GM23338 (cell line): ENCODE data around the gene SLC9A2. TPM values are rescaled to one million over a fixed set of nuclear protein-coding genes. Genes with fewer than 3 reads are reported as not detected.

Experiments
- ATAC-seq: fragments of 200-7000 bp; cut with Tn5 transposase; 3 replicates; pipeline ENCODE4 v1.9.1; 2020
- DNase-seq: peaks from one replicate; pipeline ENCODE4 v3.0.0-alpha.2; 2015; ENCODE audit warnings: low spot score
- H2AFZ ChIP-seq: fragments of 200-600 bp; sonication (generic); 2 replicates; pipeline ENCODE4 v1.8.0; 2016; ENCODE audit warnings: antibody characterized with exemption, mild to moderate bottlenecking, moderate library complexity
- H3F3A ChIP-seq: fragments of 200-600 bp; sonication (generic); replicated peaks from 2 replicates; pipeline ENCODE4 v1.8.0; 2017; ENCODE audit warnings: antibody characterized with exemption, mixed run types, low read depth
- H3K27ac ChIP-seq: fragments of 200-600 bp; sonication (generic); 2 replicates; pipeline ENCODE4 v1.6.1; 2016; ENCODE audit warnings: low read depth
- H3K27me3 ChIP-seq: fragments of 200-600 bp; sonication (generic); 2 replicates; pipeline ENCODE4 v1.8.0; 2016; ENCODE audit warnings: mild to moderate bottlenecking, mixed run types, moderate library complexity; ENCODE audit not compliant: insufficient read depth
- H3K36me3 ChIP-seq: fragments of 200-600 bp; sonication (generic); 2 replicates; pipeline ENCODE4 v1.8.0; 2016; ENCODE audit warnings: mild to moderate bottlenecking; ENCODE audit not compliant: insufficient read depth
- H3K4me1 ChIP-seq: fragments of 200-600 bp; sonication (generic); 2 replicates; pipeline ENCODE4 v1.8.0; 2016; ENCODE audit warnings: mild to moderate bottlenecking, moderate library complexity; ENCODE audit not compliant: insufficient read depth
- H3K4me2 ChIP-seq: fragments of 200-600 bp; sonication (generic); 2 replicates; pipeline ENCODE4 v1.7.1; 2017; ENCODE audit warnings: mixed run types
- H3K4me3 ChIP-seq: fragments of 200-600 bp; sonication (generic); 2 replicates; pipeline ENCODE4 v1.6.1; 2016; ENCODE audit warnings: mixed run types
- H3K79me2 ChIP-seq: fragments of 200-600 bp; sonication (generic); replicated peaks from 2 replicates; pipeline ENCODE4 v1.8.0; 2017; ENCODE audit warnings: mild to moderate bottlenecking; ENCODE audit not compliant: insufficient read depth
- H3K9me2 ChIP-seq: fragments of 200-600 bp; sonication (generic); 2 replicates; pipeline ENCODE4 v1.8.0; 2017; ENCODE audit not compliant: insufficient read depth
- H4K20me1 ChIP-seq: fragments of 200-600 bp; sonication (generic); replicated peaks from 2 replicates; pipeline ENCODE4 v1.8.0; 2017; ENCODE audit warnings: mild to moderate bottlenecking; ENCODE audit not compliant: insufficient read depth
- H3K27ac Mint-ChIP-seq: 2 replicates; pipeline ENCODE4 v1.8.0; 2020; ENCODE audit warnings: inconsistent platforms, mild to moderate bottlenecking, moderate library complexity, mixed read lengths
- H3K27me3 Mint-ChIP-seq: 3 replicates; pipeline ENCODE4 v1.8.0; 2022; ENCODE audit warnings: low read depth, mild to moderate bottlenecking, moderate library complexity, mixed read lengths, inconsistent platforms; ENCODE audit not compliant: insufficient read depth, poor library complexity
- H3K36me3 Mint-ChIP-seq: 3 replicates; pipeline ENCODE4 v1.8.0; 2021; ENCODE audit warnings: low read depth, mild to moderate bottlenecking, inconsistent platforms, moderate library complexity, mixed read lengths
- H3K4me1 Mint-ChIP-seq: 3 replicates; pipeline ENCODE4 v1.8.0; 2020; ENCODE audit warnings: mild to moderate bottlenecking, inconsistent platforms, mixed read lengths
- H3K4me3 Mint-ChIP-seq: 3 replicates; pipeline ENCODE4 v1.8.0; 2021; ENCODE audit warnings: moderate library complexity, mild to moderate bottlenecking, inconsistent platforms, mixed read lengths
- H3K9me3 Mint-ChIP-seq: 3 replicates; pipeline ENCODE4 v1.8.0; 2020; ENCODE audit warnings: moderate library complexity, mild to moderate bottlenecking, inconsistent platforms, mixed read lengths
- CREB1 ChIP-seq: fragments of 250-450 bp; sonication (Bioruptor Pico); IDR thresholded peaks from 2 replicates; pipeline ENCODE4 v1.5.0; 2020; ENCODE audit warnings: low read depth, mild to moderate bottlenecking, moderate library complexity
- CTCF ChIP-seq, 2 experiments: fragments of 200-600 bp in 1 of 2; sonication (generic) in 1 of 2; conservative IDR thresholded peaks; 2 replicates each; pipeline versions ENCODE4 v1.5.1 to v1.6.1; 2016 to 2017; ENCODE audit warnings: antibody characterized with exemption in 2 of 2, low read depth in 2 of 2, mild to moderate bottlenecking in 2 of 2, moderate library complexity in 1 of 2
- ETS1 ChIP-seq: IDR thresholded peaks from 2 replicates; pipeline ENCODE4 v1.6.1; 2016; ENCODE audit warnings: antibody characterized with exemption
- EZH2 ChIP-seq: fragments of 200-600 bp; sonication (generic); IDR thresholded peaks from one replicate; pipeline ENCODE4 v1.8.0; 2017; ENCODE audit warnings: antibody characterized with exemption, mild to moderate bottlenecking, low read depth; ENCODE audit not compliant: unreplicated experiment
- JUNB ChIP-seq: IDR thresholded peaks from one replicate; pipeline ENCODE4 v1.6.1; 2016; ENCODE audit warnings: antibody characterized with exemption; ENCODE audit not compliant: unreplicated experiment
- STAT1 ChIP-seq: IDR thresholded peaks from one replicate; pipeline ENCODE4 v1.6.1; 2016; ENCODE audit warnings: antibody characterized with exemption; ENCODE audit not compliant: unreplicated experiment
- ZNF114 ChIP-seq: fragments of 250-450 bp; sonication (Bioruptor Pico); IDR thresholded peaks from 2 replicates; pipeline ENCODE4 v1.5.0; 2020; ENCODE audit warnings: mild to moderate bottlenecking, moderate library complexity
- ZNF331 ChIP-seq: fragments of 250-450 bp; sonication (Bioruptor Pico); IDR thresholded peaks from 2 replicates; pipeline ENCODE4 v1.5.0; 2020; ENCODE audit warnings: low read depth, mild to moderate bottlenecking, moderate library complexity
- ZNF462 ChIP-seq: fragments of 250-450 bp; sonication (Bioruptor Pico); IDR thresholded peaks from 2 replicates; pipeline ENCODE4 v1.5.0; 2020; ENCODE audit warnings: mild to moderate bottlenecking, moderate library complexity
- polyA plus RNA-seq: library from polyadenylated mRNA; unstranded; fragments of >200 nt; fragmentation: Nextera tagmentation; extraction: Ambion mirVana; gene quantifications from 2 replicates; pipeline ENCODE4 v1.2.1, GENCODE V29; 2016
- total RNA-seq: library from RNA; depleted of rRNA; stranded (reverse); fragments of >200 nt; shearing (Covaris generic); gene quantifications from 2 replicates; pipeline ENCODE4 v1.2.3, GENCODE V29; 2014
- TF ChIP-seq, protein P1 (sequence below): IDR thresholded peaks from one replicate; pipeline ENCODE4 v1.6.1; 2018; ENCODE audit warnings: antibody characterized with exemption; ENCODE audit not compliant: unreplicated experiment

The SLC9A2 gene
- total and polyA plus RNA-seq, 2 experiments from 2014 or later, result 0.03 to 0.24 TPM

DNA sequence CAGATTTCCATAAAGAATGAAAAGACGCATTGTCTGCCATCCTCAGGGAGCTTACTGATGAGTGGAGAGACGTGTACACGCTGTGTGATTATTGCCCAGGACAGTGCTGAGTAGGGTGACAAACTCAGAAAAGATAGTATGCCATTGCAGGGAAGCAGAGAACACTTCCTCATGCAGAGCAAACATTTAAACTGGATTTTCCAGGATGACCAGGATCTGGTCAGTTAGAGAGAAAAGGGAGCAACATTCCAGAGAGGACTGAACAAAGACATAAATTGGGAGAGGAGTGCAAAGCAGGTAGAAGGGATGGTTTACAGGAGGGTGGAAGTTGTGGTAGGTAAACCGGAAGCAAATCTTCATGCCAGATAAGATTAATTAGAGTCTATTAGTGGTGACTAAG lies 2.3 kb downstream of the SLC9A2 start:
- Mint-ChIP-seq H3K27me3 (peaks cover 36% of the 10 kb centered on the region), H3K4me3 (no peak overlapping the region), H3K4me1 (peaks cover 16% of the 10 kb centered on the region), H3K9me3 (peaks cover 3% of the 10 kb centered on the region; the same call in 2 of the 3 replicates), H3K27ac (no peak overlapping the region), H3K36me3 (peaks cover 3% of the 10 kb centered on the region; the same call in 1 of the 3 replicates)
- Histone ChIP-seq H3K4me3 (no peak overlapping the region), H4K20me1 (no peaks in the 10 kb centered on the region; the same call in 1 of the 2 replicates), H3K9me2 (no peaks in the 10 kb centered on the region), H3K4me2 (no peak overlapping the region), H3K27me3 (peaks cover 54% of the 10 kb centered on the region), H2AFZ (no peak overlapping the region), H3F3A (0 out of 2 replicates have a peak, but pooled peaks cover 5% of the 10 kb centered on the region), H3K36me3 (no peaks in the 10 kb centered on the region), H3K79me2 (no peaks in the 10 kb centered on the region), H3K27ac (no peak overlapping the region), H3K4me1 (peaks cover 8% of the 10 kb centered on the region)
- ATAC-seq, result no peak
- DNase-seq, result no peak
- TF ChIP-seq ZNF462 (CRISPR knock-in tag) (no peak), CREB1 (CRISPR knock-in tag) (no peak), JUNB (no peak), EZH2 (no peak), ZNF114 (no peak), ZNF331 (CRISPR knock-in tag) (no peak), CTCF (conservative IDR thresholded peaks at IDR 0.05; ENCODE audit: low read depth in 2 of 2) (no peak), ETS1 (no peak), STAT1 (no peak)
- TF ChIP-seq, protein P1, sequence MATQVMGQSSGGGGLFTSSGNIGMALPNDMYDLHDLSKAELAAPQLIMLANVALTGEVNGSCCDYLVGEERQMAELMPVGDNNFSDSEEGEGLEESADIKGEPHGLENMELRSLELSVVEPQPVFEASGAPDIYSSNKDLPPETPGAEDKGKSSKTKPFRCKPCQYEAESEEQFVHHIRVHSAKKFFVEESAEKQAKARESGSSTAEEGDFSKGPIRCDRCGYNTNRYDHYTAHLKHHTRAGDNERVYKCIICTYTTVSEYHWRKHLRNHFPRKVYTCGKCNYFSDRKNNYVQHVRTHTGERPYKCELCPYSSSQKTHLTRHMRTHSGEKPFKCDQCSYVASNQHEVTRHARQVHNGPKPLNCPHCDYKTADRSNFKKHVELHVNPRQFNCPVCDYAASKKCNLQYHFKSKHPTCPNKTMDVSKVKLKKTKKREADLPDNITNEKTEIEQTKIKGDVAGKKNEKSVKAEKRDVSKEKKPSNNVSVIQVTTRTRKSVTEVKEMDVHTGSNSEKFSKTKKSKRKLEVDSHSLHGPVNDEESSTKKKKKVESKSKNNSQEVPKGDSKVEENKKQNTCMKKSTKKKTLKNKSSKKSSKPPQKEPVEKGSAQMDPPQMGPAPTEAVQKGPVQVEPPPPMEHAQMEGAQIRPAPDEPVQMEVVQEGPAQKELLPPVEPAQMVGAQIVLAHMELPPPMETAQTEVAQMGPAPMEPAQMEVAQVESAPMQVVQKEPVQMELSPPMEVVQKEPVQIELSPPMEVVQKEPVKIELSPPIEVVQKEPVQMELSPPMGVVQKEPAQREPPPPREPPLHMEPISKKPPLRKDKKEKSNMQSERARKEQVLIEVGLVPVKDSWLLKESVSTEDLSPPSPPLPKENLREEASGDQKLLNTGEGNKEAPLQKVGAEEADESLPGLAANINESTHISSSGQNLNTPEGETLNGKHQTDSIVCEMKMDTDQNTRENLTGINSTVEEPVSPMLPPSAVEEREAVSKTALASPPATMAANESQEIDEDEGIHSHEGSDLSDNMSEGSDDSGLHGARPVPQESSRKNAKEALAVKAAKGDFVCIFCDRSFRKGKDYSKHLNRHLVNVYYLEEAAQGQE, result no peak
